ENCODE results near the gene KCNA2.

Gene KCNA2

DNA sequence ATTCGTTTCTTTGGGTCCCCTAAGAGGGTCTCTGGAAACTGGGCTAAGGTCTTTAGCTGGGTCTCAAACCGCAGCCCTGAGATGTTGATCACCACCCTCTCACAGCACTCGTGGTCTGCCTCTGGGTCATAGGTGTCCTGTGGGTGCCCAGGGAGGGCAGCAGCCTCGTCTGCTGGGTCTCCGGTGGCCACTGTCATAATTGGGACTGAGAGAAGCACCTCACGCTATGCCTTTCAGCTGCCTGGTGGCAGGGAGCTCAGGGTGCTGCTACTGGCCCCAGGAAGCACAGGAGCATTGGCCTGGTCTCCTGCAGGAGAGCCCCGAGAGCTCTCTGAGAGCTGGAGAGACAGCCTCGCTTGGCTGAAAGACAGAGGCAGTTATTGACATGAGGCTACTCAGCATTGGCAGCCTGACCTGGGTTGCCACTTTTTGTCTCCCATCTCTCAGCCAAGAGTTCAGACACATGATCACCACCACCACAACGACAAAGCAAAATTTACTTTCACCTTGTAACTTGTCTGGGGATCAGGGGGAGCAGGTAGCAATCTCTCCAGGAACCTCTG lies 1.5 kb downstream of the KCNA2 start:
- H3K9me3 ChIP-seq = no peaks in the 10 kb centered on the region
- no peaks in the 10 kb centered on the region for H3K4me1 ChIP-seq
- no peaks in the 10 kb centered on the region for H3K36me3 ChIP-seq (replicated peaks)
- H3K4me3 ChIP-seq = no peak overlapping the region
- in situ Hi-C loops (cut with MboI; ENCODE audit: low sequenced_read_pairs) = no loop called here
- DNase-seq (ENCODE audit: low spot score in 2 of 2) = no peak
- H3K27me3 ChIP-seq (ENCODE audit: low read depth) = peaks cover 44% of the 10 kb centered on the region

- Histone ChIP-seq H3K4me1 (no peaks in the 10 kb centered on the region), H3K27me3 (ENCODE audit: low read depth) (peaks cover 28% of the 10 kb centered on the region), H3K36me3 (replicated peaks) (no peaks in the 10 kb centered on the region), H3K9me3 (no peaks in the 10 kb centered on the region), H3K4me3 (no peak overlapping the region)
- in situ Hi-C loops (cut with MboI; ENCODE audit: low sequenced_read_pairs) = no loop called here
- no peak for DNase-seq (ENCODE audit: low spot score in 2 of 2)
These were observed 3.1 kb downstream of the KCNA2 start for GRCh38 chr1:110603058-110603457.

GRCh38 chr1:110602466-110602865 lies 3.7 kb downstream of the KCNA2 start:
- H3K4me3 ChIP-seq = no peak overlapping the region
- H3K36me3 ChIP-seq (replicated peaks) = no peaks in the 10 kb centered on the region
- peaks cover 22% of the 10 kb centered on the region for H3K27me3 ChIP-seq (ENCODE audit: low read depth)
- H3K4me1 ChIP-seq = no peaks in the 10 kb centered on the region
- in situ Hi-C loops (cut with MboI; ENCODE audit: low sequenced_read_pairs) = no loop called here
- H3K9me3 ChIP-seq = no peaks in the 10 kb centered on the region
- DNase-seq (ENCODE audit: low spot score in 2 of 2) = no peak

GRCh38 chr1:110601332-110601731 lies 4.8 kb downstream of the KCNA2 start:
- Histone ChIP-seq H3K4me3 (no peak overlapping the region), H3K27me3 (ENCODE audit: low read depth) (peaks cover 13% of the 10 kb centered on the region), H3K9me3 (no peaks in the 10 kb centered on the region), H3K36me3 (replicated peaks) (no peaks in the 10 kb centered on the region), H3K4me1 (no peaks in the 10 kb centered on the region)
- in situ Hi-C loops (cut with MboI; ENCODE audit: low sequenced_read_pairs) = no loop called here
- DNase-seq (ENCODE audit: low spot score in 2 of 2) = no peak

DNA sequence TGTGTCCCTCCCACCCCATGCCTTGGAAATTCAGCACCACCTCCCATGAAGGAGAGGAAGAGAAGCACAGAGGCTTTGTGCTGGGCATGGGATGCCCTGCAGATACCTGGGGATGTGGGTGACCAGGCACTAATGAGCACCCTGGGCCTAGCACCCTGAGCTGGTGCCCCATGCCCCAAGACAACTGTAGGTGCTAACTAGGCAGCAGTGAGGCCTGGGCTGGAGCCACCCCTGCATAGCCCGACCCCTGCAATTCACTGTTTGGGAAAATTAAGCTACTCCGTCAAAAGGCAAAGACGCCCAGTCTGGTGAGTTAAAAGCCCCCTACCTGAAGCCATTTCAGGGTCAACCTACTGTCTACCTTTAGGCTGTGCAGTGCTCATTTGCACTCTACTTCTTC lies 5.4 kb downstream of the KCNA2 start:
- no peak for DNase-seq (ENCODE audit: low spot score in 2 of 2)
- H3K9me3 ChIP-seq = no peaks in the 10 kb centered on the region
- H3K36me3 ChIP-seq (replicated peaks) = no peaks in the 10 kb centered on the region
- peaks cover 7% of the 10 kb centered on the region; the same call in 1 of the 2 replicates for H3K27me3 ChIP-seq (ENCODE audit: low read depth)
- H3K4me1 ChIP-seq = no peaks in the 10 kb centered on the region
- in situ Hi-C loops (cut with MboI; ENCODE audit: low sequenced_read_pairs) = no loop called here
- H3K4me3 ChIP-seq = no peak overlapping the region

DNA sequence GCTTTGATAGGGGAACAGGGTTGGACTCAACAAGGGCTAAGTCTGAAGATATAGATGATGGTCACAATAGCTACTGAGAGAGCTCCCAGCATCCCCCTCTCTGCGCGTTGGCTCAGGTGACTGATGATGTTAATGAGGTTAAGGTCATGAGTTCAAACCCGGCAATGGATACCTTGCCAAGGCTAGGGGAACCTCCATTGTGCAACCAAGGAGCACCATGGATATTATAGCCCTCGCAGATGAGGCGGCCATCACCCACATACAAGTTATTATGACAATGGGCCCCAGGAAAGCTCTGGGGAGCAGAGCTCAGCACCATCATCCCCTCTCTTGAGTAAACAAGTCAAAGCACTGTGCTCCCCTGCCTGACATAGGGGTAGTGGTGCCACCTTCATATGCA lies 8.2 kb downstream of the KCNA2 start:
- Histone ChIP-seq H3K27me3 (ENCODE audit: low read depth) (peaks cover 3% of the 10 kb centered on the region; the same call in 1 of the 2 replicates), H3K9me3 (no peaks in the 10 kb centered on the region), H3K4me1 (no peaks in the 10 kb centered on the region), H3K4me3 (no peak overlapping the region), H3K36me3 (replicated peaks) (no peaks in the 10 kb centered on the region)
- no peak for DNase-seq (ENCODE audit: low spot score in 2 of 2)
- in situ Hi-C loops (cut with MboI; ENCODE audit: low sequenced_read_pairs) = no loop called here

GRCh38 chr1:110596312-110596711 lies 9.8 kb downstream of the KCNA2 start:
- in situ Hi-C loops (cut with MboI; ENCODE audit: low sequenced_read_pairs) = no loop called here
- no peak for DNase-seq (ENCODE audit: low spot score in 2 of 2)
- 0 out of 2 replicates have a peak, but pooled peaks cover 3% of the 10 kb centered on the region for H3K27me3 ChIP-seq (ENCODE audit: low read depth)

DNA sequence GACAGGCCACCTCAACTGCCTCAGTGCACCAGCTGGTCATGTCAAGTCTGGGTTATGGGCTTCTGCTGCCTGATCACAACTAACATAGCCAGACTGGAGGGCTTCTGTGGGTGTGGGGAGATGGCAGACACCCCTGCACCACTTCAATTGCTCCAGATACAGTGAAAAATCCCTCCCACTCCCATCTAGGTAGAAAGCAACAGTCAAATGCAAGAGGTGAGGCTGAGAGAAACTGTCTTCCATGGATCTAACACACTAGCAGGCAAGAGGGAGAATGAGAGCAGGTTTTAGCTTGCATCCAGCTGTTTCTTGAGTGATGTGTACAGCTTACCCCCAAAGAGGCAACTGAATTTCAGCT lies 10.8 kb downstream of the KCNA2 start:
- Histone ChIP-seq H3K9me3 (no peaks in the 10 kb centered on the region), H3K36me3 (replicated peaks) (no peaks in the 10 kb centered on the region), H3K27me3 (ENCODE audit: low read depth) (0 out of 2 replicates have a peak, but pooled peaks cover 3% of the 10 kb centered on the region), H3K4me1 (no peaks in the 10 kb centered on the region), H3K4me3 (no peak overlapping the region)
- in situ Hi-C loops (cut with MboI; ENCODE audit: low sequenced_read_pairs) = no loop called here
- DNase-seq (ENCODE audit: low spot score in 2 of 2) = no peak

More at GRCh38 chr1:110596312-110596711, 9.8 kb downstream of the KCNA2 start:
- Histone ChIP-seq H3K4me3 (no peak overlapping the region), H3K36me3 (replicated peaks) (no peaks in the 10 kb centered on the region), H3K4me1 (no peaks in the 10 kb centered on the region), H3K9me3 (no peaks in the 10 kb centered on the region)

GRCh38 chr1:110594456-110595352 lies 11.5 kb downstream of the KCNA2 start:
- H3K4me3 ChIP-seq = no peak overlapping the region
- H3K27me3 ChIP-seq (ENCODE audit: low read depth) = 0 out of 2 replicates have a peak, but pooled peaks cover 3% of the 10 kb centered on the region
- H3K9me3 ChIP-seq = no peaks in the 10 kb centered on the region
- H3K36me3 ChIP-seq (replicated peaks) = no peaks in the 10 kb centered on the region
- H3K4me1 ChIP-seq = no peaks in the 10 kb centered on the region
- in situ Hi-C loops (cut with MboI; ENCODE audit: low sequenced_read_pairs) = no loop called here
- no peak for DNase-seq (ENCODE audit: low spot score in 2 of 2)

- no peak for DNase-seq (ENCODE audit: low spot score in 2 of 2)
- Histone ChIP-seq H3K4me1 (no peaks in the 10 kb centered on the region), H3K4me3 (no peak overlapping the region), H3K27me3 (ENCODE audit: low read depth) (0 out of 2 replicates have a peak, but pooled peaks cover 3% of the 10 kb centered on the region), H3K9me3 (no peaks in the 10 kb centered on the region), H3K36me3 (replicated peaks) (no peaks in the 10 kb centered on the region)
- in situ Hi-C loops (cut with MboI; ENCODE audit: low sequenced_read_pairs) = no loop called here
These were observed 12.3 kb downstream of the KCNA2 start for GRCh38 chr1:110593902-110594301.

DNA sequence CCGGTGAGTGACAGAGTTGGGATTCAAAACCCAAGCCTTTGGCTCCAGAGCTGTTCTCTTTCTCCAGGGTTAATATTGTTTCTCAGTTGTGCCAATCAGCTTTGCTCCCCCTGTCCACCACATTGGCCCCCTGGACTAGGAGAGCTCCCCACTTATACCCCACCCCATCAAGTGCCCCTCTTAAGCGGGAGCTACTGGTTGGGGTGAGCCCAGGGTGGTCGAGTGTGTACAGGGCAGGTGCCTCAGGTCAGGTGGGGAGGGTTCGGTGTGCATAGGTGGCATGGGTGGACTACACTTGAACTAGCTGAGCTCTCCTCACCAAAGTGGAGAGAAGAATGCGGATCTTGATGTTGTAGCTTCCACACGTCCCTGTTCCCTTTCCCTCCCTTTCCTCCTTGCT lies 14.2 kb downstream of the KCNA2 start:
- Histone ChIP-seq H3K36me3 (replicated peaks) (no peaks in the 10 kb centered on the region), H3K4me1 (no peaks in the 10 kb centered on the region), H3K27me3 (ENCODE audit: low read depth) (0 out of 2 replicates have a peak, but pooled peaks cover 3% of the 10 kb centered on the region), H3K9me3 (no peaks in the 10 kb centered on the region), H3K4me3 (no peak overlapping the region)
- in situ Hi-C loops (cut with MboI; ENCODE audit: low sequenced_read_pairs) = no loop called here
- no peak for DNase-seq (ENCODE audit: low spot score in 2 of 2)

DNA sequence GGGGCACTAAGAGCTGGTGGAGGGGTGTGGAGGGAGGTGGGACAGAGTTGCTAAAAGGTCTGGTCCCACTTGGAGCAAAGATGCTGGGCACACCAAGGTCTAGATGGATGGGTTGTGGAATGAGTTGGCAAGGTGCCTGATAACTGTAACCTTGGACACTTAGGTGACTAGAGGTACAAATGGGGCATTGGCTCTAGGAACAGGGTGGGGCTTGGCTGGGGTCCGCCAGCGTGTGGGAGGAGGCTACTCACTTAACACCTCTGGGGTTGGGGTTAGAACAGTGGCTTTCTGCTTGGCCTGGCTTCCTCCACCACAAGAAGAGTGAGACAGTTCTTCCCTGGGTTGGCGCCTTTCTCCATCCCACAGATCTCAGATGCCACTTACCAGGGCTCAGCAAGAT lies 17.2 kb downstream of the KCNA2 start:
- Histone ChIP-seq H3K9me3 (no peaks in the 10 kb centered on the region), H3K4me3 (no peak overlapping the region), H3K36me3 (replicated peaks) (no peaks in the 10 kb centered on the region), H3K27me3 (ENCODE audit: low read depth) (no peaks in the 10 kb centered on the region), H3K4me1 (no peaks in the 10 kb centered on the region)
- in situ Hi-C loops (cut with MboI; ENCODE audit: low sequenced_read_pairs) = no loop called here
- no peak for DNase-seq (ENCODE audit: low spot score in 2 of 2)

GRCh38 chr1:110588486-110588885 lies 17.7 kb downstream of the KCNA2 start:
- no peaks in the 10 kb centered on the region for H3K4me1 ChIP-seq
- no peaks in the 10 kb centered on the region for H3K9me3 ChIP-seq
- no peak for DNase-seq (ENCODE audit: low spot score in 2 of 2)
- no peaks in the 10 kb centered on the region for H3K36me3 ChIP-seq (replicated peaks)
- H3K27me3 ChIP-seq (ENCODE audit: low read depth) = no peaks in the 10 kb centered on the region
- no peak overlapping the region for H3K4me3 ChIP-seq
- in situ Hi-C loops (cut with MboI; ENCODE audit: low sequenced_read_pairs) = no loop called here

DNA sequence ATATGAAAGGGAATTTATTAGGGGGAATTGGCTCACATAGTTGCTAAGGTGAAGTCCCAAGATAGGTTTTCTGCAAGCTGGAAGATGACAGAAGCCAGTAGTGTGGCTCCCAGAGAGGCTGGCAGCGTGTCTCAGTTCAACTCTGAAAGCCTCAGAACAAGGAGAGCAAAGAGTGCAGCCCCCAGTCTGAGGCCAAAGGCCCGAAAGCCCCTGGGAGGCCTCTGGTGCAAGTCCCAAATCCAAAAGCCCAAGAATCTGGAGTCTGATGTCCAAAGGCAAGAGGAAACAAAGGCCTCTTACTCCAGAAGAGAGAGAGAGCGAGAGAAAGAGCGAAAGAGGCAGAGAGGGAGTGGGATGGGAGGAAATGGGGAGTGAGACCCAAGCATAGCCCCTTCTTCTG lies 18.3 kb downstream of the KCNA2 start:
- H3K36me3 ChIP-seq (replicated peaks) = no peaks in the 10 kb centered on the region
- H3K27me3 ChIP-seq (ENCODE audit: low read depth) = no peaks in the 10 kb centered on the region
- in situ Hi-C loops (cut with MboI; ENCODE audit: low sequenced_read_pairs) = no loop called here
- no peaks in the 10 kb centered on the region for H3K9me3 ChIP-seq
- DNase-seq (ENCODE audit: low spot score in 2 of 2) = no peak
- no peak overlapping the region for H3K4me3 ChIP-seq
- H3K4me1 ChIP-seq = no peaks in the 10 kb centered on the region

Data from HAP-1 (cell line).